Measurements from ENCODE around the gene SKIC8.

GRCh38 chr15:78320183-78320582 lies 20.8 kb upstream of the SKIC8 start:
- TF ChIP-seq CTCF (IDR thresholded peaks at IDR 0.05) = no peak
- no peak for TF ChIP-seq POLR2A (IDR thresholded peaks at IDR 0.05)

Measured in adrenal gland (tissue), 5 donors.